ENCODE measurements around the gene SCGB1A1.

The SCGB1A1 gene

GRCh38 chr11:62399172-62399877 lies 19.5 kb upstream of the SCGB1A1 start:
- TF ChIP-seq CTCF (IDR thresholded peaks at IDR 0.05) (no peak), ZFX (IDR thresholded peaks at IDR 0.05; ENCODE audit: borderline replicate concordance) (no peak)
- no peak overlapping the region for H3K27ac ChIP-seq

GRCh38 chr11:62399878-62400266 lies 19.0 kb upstream of the SCGB1A1 start:
- no peak overlapping the region for H3K27ac ChIP-seq
- TF ChIP-seq CTCF (IDR thresholded peaks at IDR 0.05) (no peak), ZFX (IDR thresholded peaks at IDR 0.05; ENCODE audit: borderline replicate concordance) (no peak)

- H3K27ac ChIP-seq, result no peak overlapping the region
- TF ChIP-seq ZFX (IDR thresholded peaks at IDR 0.05; ENCODE audit: borderline replicate concordance) (no peak), CTCF (IDR thresholded peaks at IDR 0.05) (no peak)
These were observed 18.6 kb upstream of the SCGB1A1 start for GRCh38 chr11:62400281-62400680.

- TF ChIP-seq ZFX (IDR thresholded peaks at IDR 0.05; ENCODE audit: borderline replicate concordance) (no peak), CTCF (IDR thresholded peaks at IDR 0.05) (no peak)
- H3K27ac ChIP-seq, result no peak overlapping the region
These were observed 18.1 kb upstream of the SCGB1A1 start for GRCh38 chr11:62400760-62401159.

- no peak for TF ChIP-seq CTCF (IDR thresholded peaks at IDR 0.05)
- TF ChIP-seq ZFX (IDR thresholded peaks at IDR 0.05; ENCODE audit: borderline replicate concordance), result no peak
These were observed 17.5 kb upstream of the SCGB1A1 start for GRCh38 chr11:62401356-62401755.

DNA sequence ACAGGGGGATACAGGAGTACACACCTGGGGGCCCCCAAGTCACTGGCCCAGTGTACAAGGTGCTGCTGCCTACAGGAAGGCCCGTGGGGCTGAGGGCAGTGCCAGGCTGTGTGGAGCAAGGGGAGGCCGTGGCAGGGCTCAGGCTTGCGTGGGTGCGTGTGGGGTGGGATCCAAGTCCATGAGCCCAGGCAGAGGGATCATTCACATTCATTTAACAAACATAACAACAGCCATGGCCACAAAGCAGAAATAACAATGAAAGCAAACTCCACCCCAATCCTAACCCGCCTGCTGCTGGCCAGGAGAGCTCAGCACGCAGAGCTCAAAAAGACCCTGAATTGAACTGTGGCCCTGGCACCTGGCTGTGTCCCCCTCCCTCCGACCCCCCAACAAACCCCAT lies 17.0 kb upstream of the SCGB1A1 start:
- H3K27ac ChIP-seq, result no peak overlapping the region
- TF ChIP-seq CTCF (IDR thresholded peaks at IDR 0.05), result no peak
- TF ChIP-seq ZFX (IDR thresholded peaks at IDR 0.05; ENCODE audit: borderline replicate concordance), result no peak

More at GRCh38 chr11:62401356-62401755, 17.5 kb upstream of the SCGB1A1 start:
- H3K27ac ChIP-seq, result no peak overlapping the region

GRCh38 chr11:62402226-62402959 lies 16.4 kb upstream of the SCGB1A1 start:
- TF ChIP-seq CTCF (IDR thresholded peaks at IDR 0.05) (no peak), ZFX (IDR thresholded peaks at IDR 0.05; ENCODE audit: borderline replicate concordance) (no peak)
- H3K27ac ChIP-seq, result no peak overlapping the region
